Measurements from ENCODE around the gene WNK2.

The WNK2 gene

GRCh38 chr9:93246526-93246925 lies 62.6 kb downstream of the WNK2 start:
- no peak overlapping the region for H2AFZ ChIP-seq (ENCODE audit: low read depth, low read length)
- H3K36me3 ChIP-seq (replicated peaks; ENCODE audit: low read depth, low read length): no peaks in the 10 kb centered on the region
- TF ChIP-seq CTCF (IDR thresholded peaks at IDR 0.05; ENCODE audit: low read depth, low read length): no peak
- no peak for TF ChIP-seq EZH2phosphoT487 (IDR thresholded peaks at IDR 0.05; ENCODE audit: low read depth)
- no peak overlapping the region for H3K27ac ChIP-seq (ENCODE audit: low read length)
- H3K4me2 ChIP-seq (ENCODE audit: low read length): no peak overlapping the region
- no peak overlapping the region for H3K4me3 ChIP-seq (ENCODE audit: low read length)
- H3K27me3 ChIP-seq (ENCODE audit: low read depth, low read length): peaks cover 18% of the 10 kb centered on the region
- H4K20me1 ChIP-seq (ENCODE audit: insufficient read depth, low read length): no peaks in the 10 kb centered on the region
- no peaks in the 10 kb centered on the region for H3K4me1 ChIP-seq (ENCODE audit: low read length)
- no peaks in the 10 kb centered on the region for H3K79me2 ChIP-seq (ENCODE audit: low read length)
- no peaks in the 10 kb centered on the region for H3K9me3 ChIP-seq (ENCODE audit: insufficient read depth, low read length)
- H3K9ac ChIP-seq (ENCODE audit: low read length): no peak overlapping the region

- TF ChIP-seq CTCF (IDR thresholded peaks at IDR 0.05; ENCODE audit: low read depth, low read length) (no peak), EZH2phosphoT487 (IDR thresholded peaks at IDR 0.05; ENCODE audit: low read depth) (no peak)
- Histone ChIP-seq H4K20me1 (ENCODE audit: insufficient read depth, low read length) (no peaks in the 10 kb centered on the region), H3K36me3 (replicated peaks; ENCODE audit: low read depth, low read length) (no peaks in the 10 kb centered on the region), H3K4me3 (ENCODE audit: low read length) (no peak overlapping the region), H3K9me3 (ENCODE audit: insufficient read depth, low read length) (no peaks in the 10 kb centered on the region), H3K27me3 (ENCODE audit: low read depth, low read length) (peaks cover 15% of the 10 kb centered on the region), H3K4me1 (ENCODE audit: low read length) (no peaks in the 10 kb centered on the region), H3K27ac (ENCODE audit: low read length) (no peak overlapping the region), H2AFZ (ENCODE audit: low read depth, low read length) (no peak overlapping the region), H3K9ac (ENCODE audit: low read length) (no peak overlapping the region), H3K79me2 (ENCODE audit: low read length) (no peaks in the 10 kb centered on the region), H3K4me2 (ENCODE audit: low read length) (no peak overlapping the region)
Observed at GRCh38 chr9:93247099-93247865, 63.3 kb downstream of the WNK2 start.

GRCh38 chr9:93247892-93248291 lies 64.0 kb downstream of the WNK2 start:
- Histone ChIP-seq H2AFZ (ENCODE audit: low read depth, low read length) (no peak overlapping the region), H3K27me3 (ENCODE audit: low read depth, low read length) (peaks cover 11% of the 10 kb centered on the region), H3K9me3 (ENCODE audit: insufficient read depth, low read length) (no peaks in the 10 kb centered on the region), H3K79me2 (ENCODE audit: low read length) (no peaks in the 10 kb centered on the region), H3K4me3 (ENCODE audit: low read length) (no peak overlapping the region), H3K36me3 (replicated peaks; ENCODE audit: low read depth, low read length) (no peaks in the 10 kb centered on the region), H3K4me1 (ENCODE audit: low read length) (no peaks in the 10 kb centered on the region), H3K27ac (ENCODE audit: low read length) (no peak overlapping the region), H4K20me1 (ENCODE audit: insufficient read depth, low read length) (no peaks in the 10 kb centered on the region), H3K9ac (ENCODE audit: low read length) (no peak overlapping the region), H3K4me2 (ENCODE audit: low read length) (no peak overlapping the region)
- TF ChIP-seq CTCF (IDR thresholded peaks at IDR 0.05; ENCODE audit: low read depth, low read length): no peak
- TF ChIP-seq EZH2phosphoT487 (IDR thresholded peaks at IDR 0.05; ENCODE audit: low read depth): no peak

GRCh38 chr9:93248386-93249040 lies 64.6 kb downstream of the WNK2 start:
- no peaks in the 10 kb centered on the region for H3K4me1 ChIP-seq (ENCODE audit: low read length)

More at GRCh38 chr9:93248386-93249040, 64.6 kb downstream of the WNK2 start:
- Histone ChIP-seq H3K4me2 (ENCODE audit: low read length) (no peak overlapping the region), H3K27ac (ENCODE audit: low read length) (no peak overlapping the region), H3K36me3 (replicated peaks; ENCODE audit: low read depth, low read length) (no peaks in the 10 kb centered on the region), H3K9me3 (ENCODE audit: insufficient read depth, low read length) (no peaks in the 10 kb centered on the region), H2AFZ (ENCODE audit: low read depth, low read length) (no peak overlapping the region), H3K9ac (ENCODE audit: low read length) (no peak overlapping the region), H3K79me2 (ENCODE audit: low read length) (no peaks in the 10 kb centered on the region), H3K27me3 (ENCODE audit: low read depth, low read length) (peaks cover 5% of the 10 kb centered on the region; the same call in 1 of the 2 replicates), H4K20me1 (ENCODE audit: insufficient read depth, low read length) (no peaks in the 10 kb centered on the region), H3K4me3 (ENCODE audit: low read length) (no peak overlapping the region)
- TF ChIP-seq EZH2phosphoT487 (IDR thresholded peaks at IDR 0.05; ENCODE audit: low read depth) (no peak), CTCF (IDR thresholded peaks at IDR 0.05; ENCODE audit: low read depth, low read length) (no peak)

All from OCI-LY3 (cell line).